Small intestine (tissue), 7 donors: Measurements from ENCODE around the gene TMOD3. TPM values are rescaled to one million over a fixed set of nuclear protein-coding genes. Genes with fewer than 3 reads are reported as not detected.
A peak's percentile ranks its signal among the peaks of the same experiment; 100 is the strongest.

ENCODE experiments used
- DNase-seq, 2 donors: peaks; one replicate each; pipeline versions ENCODE4 v3.0.0 to v3.0.0-alpha.2; 2013
- FAIRE-seq: peaks from 2 replicates; lab custom pipeline; 2012; peaks lifted over from hg19 to GRCh38; lab: Jason Lieb, UNC
- H3K27ac ChIP-seq, 3 donors: one replicate each; pipeline ENCODE4 v1.5.1; 2013; ENCODE audit warnings: low read length in 2 of 3, mild to moderate bottlenecking in 2 of 3, control low read depth in 1 of 3, inconsistent platforms in 1 of 3, low read depth in 1 of 3, moderate library complexity in 1 of 3
- H3K27me3 ChIP-seq, 3 donors: one replicate each; pipeline ENCODE4 v1.6.1; 2013; ENCODE audit warnings: low read length in 3 of 3, inconsistent platforms in 1 of 3; ENCODE audit not compliant: control insufficient read depth in 3 of 3, insufficient read depth in 3 of 3
- H3K36me3 ChIP-seq, 3 donors: one replicate each; pipeline ENCODE4 v1.6.1; 2013; ENCODE audit warnings: low read length in 3 of 3, inconsistent platforms in 1 of 3, low read depth in 1 of 3, mild to moderate bottlenecking in 1 of 3, moderate library complexity in 1 of 3; ENCODE audit not compliant: control insufficient read depth in 3 of 3, insufficient read depth in 2 of 3
- H3K4me1 ChIP-seq, 3 donors: one replicate each; pipeline ENCODE4 v1.6.1; 2013; ENCODE audit warnings: low read length in 2 of 3, inconsistent platforms in 1 of 3, low read depth in 1 of 3, mild to moderate bottlenecking in 1 of 3, moderate library complexity in 1 of 3; ENCODE audit not compliant: control insufficient read depth in 3 of 3, insufficient read depth in 2 of 3
- H3K4me3 ChIP-seq, 3 donors: one replicate each; pipeline ENCODE4 v1.5.1; 2013; ENCODE audit warnings: low read length in 3 of 3, control low read depth in 1 of 3, inconsistent platforms in 1 of 3, low read depth in 1 of 3, mild to moderate bottlenecking in 1 of 3, moderate library complexity in 1 of 3
- H3K9me3 ChIP-seq, 2 donors: one replicate each; pipeline ENCODE4 v1.6.1; 2013; ENCODE audit warnings: low read depth in 1 of 2, low read length in 1 of 2; ENCODE audit not compliant: control insufficient read depth in 2 of 2, insufficient read depth in 1 of 2
- WGBS, 3 donors: extraction: QIAGEN DNeasy Blood & Tissue Kit; methylation state at CpG; one replicate each; pipeline ENCODE4 v1.1.7; 2013; 5-methylcytosine and 5-hydroxymethylcytosine counted together
- polyA plus RNA-seq, 4 donors: library from polyadenylated mRNA; stranded (reverse) in 3 of 4; unstranded in 1 of 4; fragments of 200-250 nt in 3 of 4; fragments of 120-200 nt in 1 of 4; gene quantifications; one replicate each; pipeline versions ENCODE4 v1.2.1 to v1.2.3, GENCODE V29; 2013
- donor health status: healthy with polysubstance abuse.
- donor health status: control.
- donor health status: control.
- donor health status: Bipolar disorder and iron deficiency.
- donor health status: healthy.

Gene TMOD3
- polyA plus RNA-seq, 4 donors: 13.2 to 44.8 (median 17.0) TPM

DNA sequence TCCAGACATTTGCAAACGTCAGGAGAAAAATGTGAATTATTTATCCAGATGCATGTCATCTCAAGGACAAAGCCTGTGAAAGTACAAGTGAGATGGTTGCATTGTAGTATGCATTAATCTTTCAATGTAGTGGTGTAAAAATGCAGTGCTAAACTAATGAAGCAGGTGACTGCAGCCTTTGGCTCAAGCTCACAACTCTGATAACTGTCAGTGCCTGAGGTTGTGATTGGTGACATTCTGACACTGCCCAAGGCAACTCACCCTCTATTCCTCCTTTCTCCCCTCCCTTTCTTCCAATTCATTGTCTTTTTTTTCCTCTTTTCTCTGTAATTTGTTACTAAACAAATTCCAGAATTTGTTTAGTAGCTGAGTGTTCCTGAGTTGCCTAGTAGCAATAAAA, 20.0 kb upstream of the TMOD3 start:
- no peak overlapping the region for H3K4me3 ChIP-seq
- H3K36me3 ChIP-seq: no peaks in the 10 kb centered on the region
- H3K27ac ChIP-seq: no peak overlapping the region
- DNase-seq (peak in 1 of 2 donors; percentile 41), FAIRE-seq (no peak)
- no peaks in the 10 kb centered on the region for H3K27me3 ChIP-seq
- peaks cover 0 to 14% (median 0%) of the 10 kb centered on the region in 3 donors for H3K4me1 ChIP-seq
- WGBS, 3 donors: 21 to 49% (median 27%) methylated on average over 1 of the region's 1 CpG
- no peaks in the 10 kb centered on the region for H3K9me3 ChIP-seq

DNA sequence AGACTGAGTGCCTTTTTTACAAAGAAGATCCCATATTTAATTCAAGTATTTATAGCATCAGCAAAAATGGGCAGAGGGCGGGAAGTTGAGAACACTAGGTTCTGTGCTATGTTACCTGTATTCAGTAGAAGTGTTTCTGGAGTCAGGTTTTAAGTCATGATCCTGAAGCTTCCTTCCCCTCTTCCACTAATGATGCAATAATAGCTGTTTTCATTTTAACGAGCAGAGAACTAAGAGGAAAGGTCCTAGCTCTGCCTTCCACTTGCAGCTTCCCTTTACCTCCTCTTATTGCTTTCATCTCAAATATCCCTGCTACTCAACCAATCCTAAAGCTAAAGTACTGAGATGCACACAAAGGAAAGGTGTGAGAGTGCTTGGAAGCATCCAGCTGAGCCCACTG, 16.9 kb upstream of the TMOD3 start:
- H3K27me3 ChIP-seq: no peaks in the 10 kb centered on the region
- H3K4me3 ChIP-seq: no peak overlapping the region
- peaks cover 0 to 25% (median 0%) of the 10 kb centered on the region in 3 donors for H3K4me1 ChIP-seq
- DNase-seq: no peak
- FAIRE-seq: no peak
- no peaks in the 10 kb centered on the region for H3K36me3 ChIP-seq
- H3K27ac ChIP-seq: no peak overlapping the region
- 94 to 95% (median 95%) methylated on average over 2 of the region's 2 CpGs for WGBS, 3 donors
- no peaks in the 10 kb centered on the region for H3K9me3 ChIP-seq

DNA sequence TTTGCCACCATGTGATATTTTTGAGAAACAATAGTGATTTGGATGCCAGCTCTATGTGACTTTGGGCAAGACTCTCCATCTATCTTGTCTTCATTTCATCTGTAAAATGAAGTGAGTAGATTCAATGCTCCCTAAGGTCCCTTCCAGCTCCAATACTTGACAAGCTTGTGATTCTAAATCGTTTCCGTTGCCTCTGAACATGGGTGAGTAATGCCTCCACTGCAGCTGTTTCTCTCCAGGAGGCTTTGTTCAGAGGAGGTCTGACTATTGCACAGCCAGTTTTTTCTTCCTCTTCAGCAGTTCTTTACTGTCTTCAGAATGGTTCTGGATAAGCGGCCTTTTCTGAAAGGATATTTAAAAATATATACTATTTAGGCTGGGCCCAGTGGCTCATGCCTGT, 14.8 kb upstream of the TMOD3 start:
- Histone ChIP-seq H3K9me3 (no peaks in the 10 kb centered on the region), H3K27ac (no peak overlapping the region), H3K4me3 (no peak overlapping the region), H3K36me3 (no peaks in the 10 kb centered on the region), H3K4me1 (peaks cover 0 to 16% (median 0%) of the 10 kb centered on the region in 3 donors), H3K27me3 (no peaks in the 10 kb centered on the region)
- DNase-seq (no peak), FAIRE-seq (no peak)
- WGBS, 3 donors: 92 to 94% (median 93%) methylated on average over 3 of the region's 3 CpGs

DNA sequence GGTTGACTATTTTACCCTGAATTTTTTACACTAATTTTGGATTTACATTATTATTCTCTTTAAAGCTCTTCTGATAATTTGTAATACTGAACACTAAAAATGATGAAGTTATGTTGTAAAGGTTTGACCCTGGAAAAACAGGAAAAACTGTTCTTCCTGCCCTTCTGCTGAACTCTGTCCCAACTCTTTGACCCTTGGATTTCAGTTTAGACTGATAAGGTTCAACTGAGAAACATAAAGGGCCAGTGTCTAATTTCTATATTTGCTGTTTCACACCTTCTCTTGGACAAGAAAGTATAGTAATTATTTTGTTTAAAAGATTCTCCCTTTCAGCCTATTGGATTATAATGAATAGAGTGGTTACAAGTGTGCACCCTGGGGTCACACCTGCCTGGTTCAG, 12.8 kb upstream of the TMOD3 start:
- peaks cover 0 to 11% (median 0%) of the 10 kb centered on the region in 3 donors for H3K4me1 ChIP-seq
- peaks cover 0 to 3% of the 10 kb centered on the region in 2 donors for H3K9me3 ChIP-seq
- no peaks in the 10 kb centered on the region for H3K27me3 ChIP-seq
- no peak overlapping the region for H3K27ac ChIP-seq
- no peak overlapping the region for H3K4me3 ChIP-seq
- FAIRE-seq (no peak), DNase-seq (peak; percentile 80 to 83)
- no peaks in the 10 kb centered on the region for H3K36me3 ChIP-seq

- WGBS, 3 donors: 75 to 85% (median 84%) methylated on average over 3 of the region's 3 CpGs
- Histone ChIP-seq H3K9me3 (peaks cover 0 to 4% of the 10 kb centered on the region in 2 donors), H3K4me3 (no peak overlapping the region), H3K27ac (no peak overlapping the region), H3K4me1 (peaks cover 0 to 11% (median 0%) of the 10 kb centered on the region in 3 donors), H3K36me3 (no peaks in the 10 kb centered on the region), H3K27me3 (no peaks in the 10 kb centered on the region)
- FAIRE-seq: no peak
- DNase-seq: no peak
Observed at GRCh38 chr15:51818150-51818549, 11.3 kb upstream of the TMOD3 start.

GRCh38 chr15:51825698-51826097, 3.8 kb upstream of the TMOD3 start:
- no peaks in the 10 kb centered on the region for H3K36me3 ChIP-seq
- H3K9me3 ChIP-seq: peaks cover 0 to 4% of the 10 kb centered on the region in 2 donors
- no peaks in the 10 kb centered on the region for H3K27me3 ChIP-seq
- DNase-seq (no peak), FAIRE-seq (no peak)
- H3K4me1 ChIP-seq: no peaks in the 10 kb centered on the region
- no peak overlapping the region for H3K4me3 ChIP-seq
- no peak overlapping the region for H3K27ac ChIP-seq
- WGBS, 3 donors: 78 to 84% (median 78%) methylated on average over 3 of the region's 3 CpGs

DNA sequence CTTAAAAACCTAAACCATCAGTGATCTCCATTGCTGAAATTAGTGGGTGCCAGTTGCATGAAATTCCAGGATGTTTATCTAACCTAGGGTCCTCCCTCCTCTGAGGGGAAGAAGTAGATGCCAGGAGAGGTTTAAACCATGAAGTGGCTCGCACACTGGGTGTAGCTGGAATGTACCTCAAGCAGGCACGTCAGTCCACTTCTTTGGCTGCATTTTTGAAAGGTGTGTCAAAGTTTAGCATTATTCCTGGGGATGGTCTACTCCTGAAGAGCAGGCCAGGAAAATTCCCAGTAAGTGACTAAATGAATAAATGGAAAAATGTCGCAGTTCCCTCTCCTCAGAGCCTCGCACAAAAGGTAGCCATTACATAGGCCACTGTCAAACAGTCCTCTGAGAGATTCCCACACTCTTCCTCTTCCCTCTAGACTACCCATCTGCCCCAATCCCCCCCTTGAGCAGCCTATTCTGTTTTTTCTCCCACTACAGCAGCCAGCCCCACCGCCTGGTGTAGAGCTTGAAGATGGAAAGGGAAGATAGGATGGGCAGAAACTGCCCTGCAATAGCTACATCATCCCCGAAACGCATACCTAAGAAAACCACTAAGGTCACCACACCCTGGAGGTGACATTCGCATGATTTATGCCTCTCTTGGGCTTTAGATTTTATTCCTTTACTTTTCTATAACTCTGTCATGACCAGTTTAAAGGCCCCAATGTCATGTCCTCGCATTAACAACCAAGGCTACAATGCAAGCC, 655 bp upstream of the TMOD3 start:
- FAIRE-seq: no peak
- Histone ChIP-seq H3K4me1 (peaks cover 0 to 5% (median 3%) of the 10 kb centered on the region in 3 donors), H3K4me3 (no peak overlapping the region), H3K27ac (no peak overlapping the region), H3K9me3 (no peaks in the 10 kb centered on the region), H3K27me3 (no peaks in the 10 kb centered on the region), H3K36me3 (peaks cover 0 to 3% (median 0%) of the 10 kb centered on the region in 3 donors)
- DNase-seq: no peak
- WGBS, 3 donors: 81 to 83% (median 83%) methylated on average over 9 of the region's 9 CpGs

DNA sequence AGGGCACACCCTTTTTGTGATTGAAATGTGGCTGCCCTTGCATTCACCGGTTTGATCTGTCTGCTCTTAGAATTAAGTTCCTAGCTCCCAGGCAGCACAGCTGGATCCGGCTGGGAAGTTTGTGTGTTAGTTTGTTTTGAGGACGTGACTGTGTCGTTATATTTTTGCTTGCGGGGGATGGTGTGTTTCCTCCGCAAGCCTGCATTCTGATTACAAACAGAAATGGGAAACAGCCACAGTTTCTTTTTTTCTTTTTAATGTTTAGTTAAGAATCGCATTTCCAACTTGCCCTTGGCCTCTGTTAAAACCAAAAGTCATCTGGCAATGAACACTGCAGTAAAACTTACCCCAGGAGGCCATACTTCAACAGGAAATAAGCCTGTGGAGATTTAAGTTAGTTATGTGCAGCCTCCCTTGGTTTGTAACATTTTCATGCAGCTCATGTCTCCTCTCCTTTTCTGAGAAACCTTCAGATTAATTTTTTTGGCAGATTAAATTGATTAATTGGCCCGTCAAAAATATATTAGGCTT, 888 bp downstream of the TMOD3 start:
- Histone ChIP-seq H3K4me3 (peak overlapping the region; percentile 87 to 94 (median 93)), H3K9me3 (no peaks in the 10 kb centered on the region), H3K27ac (peak overlapping the region; percentile 93 to 98 (median 98)), H3K4me1 (peaks cover 0 to 5% (median 3%) of the 10 kb centered on the region in 3 donors), H3K36me3 (peaks cover 0 to 3% (median 0%) of the 10 kb centered on the region in 3 donors), H3K27me3 (no peaks in the 10 kb centered on the region)
- no peak for FAIRE-seq
- peak in 1 of 2 donors; percentile 41 for DNase-seq
- 0 to 1% (median 1%) methylated on average over 8 of the region's 8 CpGs for WGBS, 3 donors
